Fibroblast of gingiva (primary cell): ENCODE results near the gene LRRC4C.

ENCODE experiments used
- DNase-seq: peaks from one replicate; pipeline ENCODE4 v3.0.0-alpha.2; 2011; ENCODE audit warnings: low read depth

LRRC4C gene

DNA sequence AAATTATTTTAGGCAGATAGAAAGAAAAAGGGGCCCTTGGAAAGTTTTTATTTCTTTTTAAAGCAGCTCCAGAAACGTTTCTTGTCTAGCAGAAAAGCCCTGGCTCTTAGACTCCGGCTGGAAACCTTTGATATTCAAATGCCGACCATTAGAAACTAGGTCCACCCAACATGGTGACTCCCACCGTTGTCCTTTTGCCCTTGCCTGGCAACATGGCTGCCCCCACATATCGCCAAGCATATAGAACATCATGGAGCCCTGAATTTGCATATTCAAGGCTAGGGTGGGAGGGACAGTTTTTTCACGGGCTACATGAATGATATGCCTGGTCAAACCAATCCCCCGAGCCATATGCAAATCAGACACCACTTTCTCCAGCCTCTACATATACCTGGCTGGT lies 1379.0 kb downstream of the LRRC4C start:
- DNase-seq, result no peak
